Neural cell (in vitro differentiated cells): ENCODE measurements around the gene RAPGEF4. TPM values are rescaled to one million over a fixed set of nuclear protein-coding genes. Genes with fewer than 3 reads are reported as not detected.

Source experiments
- H2AFZ ChIP-seq: fragments of 200-600, 300-800 bp; sonication (generic), shearing (Covaris generic); 2 replicates; pipeline ENCODE4 v1.6.0; 2014; ENCODE audit warnings: low read depth, mild to moderate bottlenecking, antibody characterized with exemption, low read length, moderate library complexity
- H3F3A ChIP-seq: fragments of 200-600 bp; shearing (Covaris generic); 2 replicates; pipeline ENCODE4 v1.6.1; 2016; ENCODE audit warnings: mild to moderate bottlenecking, moderate library complexity, mixed read lengths, antibody characterized with exemption, low read length; ENCODE audit not compliant: insufficient read depth, poor library complexity, severe bottlenecking
- H3K27ac ChIP-seq: fragments of 200-600, 300-800 bp; sonication (generic), shearing (Covaris generic); 2 replicates; pipeline ENCODE4 v1.5.1; 2014; ENCODE audit warnings: mild to moderate bottlenecking, low read length, moderate library complexity
- H3K27me3 ChIP-seq: fragments of 300-800, 200-600 bp; sonication (generic), shearing (Covaris generic); 2 replicates; pipeline ENCODE4 v1.6.0; 2014; ENCODE audit warnings: mild to moderate bottlenecking, low read depth, low read length, moderate library complexity; ENCODE audit not compliant: insufficient read depth
- H3K36me3 ChIP-seq: fragments of 300-800, 200-600 bp; sonication (generic), shearing (Covaris generic); 2 replicates; pipeline ENCODE4 v1.5.1; 2014; ENCODE audit warnings: mild to moderate bottlenecking, antibody characterized with exemption, low read length, moderate library complexity; ENCODE audit not compliant: insufficient read depth
- H3K4me2 ChIP-seq: fragments of 300-800, 200-600 bp; sonication (generic), shearing (Covaris generic); 2 replicates; pipeline ENCODE4 v1.6.0; 2014; ENCODE audit warnings: mild to moderate bottlenecking, low read length
- H3K4me3 ChIP-seq: fragments of 300-800, 200-600 bp; sonication (generic), shearing (Covaris generic); 2 replicates; pipeline ENCODE4 v1.5.1; 2014; ENCODE audit warnings: mild to moderate bottlenecking, low read length, moderate library complexity
- H3K79me2 ChIP-seq: fragments of 200-600 bp; shearing (Covaris generic); replicated peaks from 2 replicates; pipeline ENCODE4 v1.6.0; 2014; ENCODE audit warnings: mild to moderate bottlenecking, low read length, moderate library complexity; ENCODE audit not compliant: insufficient read depth
- H3K9ac ChIP-seq: fragments of 300-800, 200-600 bp; sonication (generic), shearing (Covaris generic); 2 replicates; pipeline ENCODE4 v1.6.1; 2016; ENCODE audit warnings: mild to moderate bottlenecking, low read length, mixed read lengths
- H3K9me2 ChIP-seq: fragments of 200-600 bp; shearing (Covaris generic); 2 replicates; pipeline ENCODE4 v1.6.1; 2016; ENCODE audit warnings: mild to moderate bottlenecking, low read length, mixed read lengths; ENCODE audit not compliant: insufficient read depth
- H3K9me3 ChIP-seq: fragments of 200-600, 300-800 bp; sonication (generic), shearing (Covaris generic); 2 replicates; pipeline ENCODE4 v1.6.1; 2016; ENCODE audit warnings: mild to moderate bottlenecking, mixed run types, low read length, moderate library complexity, mixed read lengths
- H4K20me1 ChIP-seq: fragments of 200-600 bp; shearing (Covaris generic); 2 replicates; pipeline ENCODE4 v1.6.1; 2016; ENCODE audit warnings: mild to moderate bottlenecking, mixed run types; ENCODE audit not compliant: insufficient read depth
- CTCF ChIP-seq: fragments of 450-650 bp; IDR thresholded peaks from 2 replicates; pipeline ENCODE4 v1.5.1; 2014; ENCODE audit warnings: antibody characterized with exemption, mild to moderate bottlenecking, moderate library complexity; ENCODE audit not compliant: poor library complexity, severe bottlenecking
- EP300 ChIP-seq: fragments of 450-650 bp; conservative IDR thresholded peaks from 2 replicates; pipeline ENCODE4 v1.6.1; 2014; ENCODE audit warnings: antibody characterized with exemption, mild to moderate bottlenecking, moderate library complexity; ENCODE audit not compliant: poor library complexity, severe bottlenecking
- EZH2 ChIP-seq: fragments of 200-600, 300-800 bp; shearing (Covaris generic), sonication (generic); IDR thresholded peaks from 2 replicates; pipeline ENCODE4 v1.6.1; 2014; ENCODE audit warnings: antibody characterized with exemption, low read length, borderline replicate concordance, mild to moderate bottlenecking; ENCODE audit not compliant: insufficient read depth, poor library complexity, severe bottlenecking
- MXI1 ChIP-seq: fragments of 450-650 bp; conservative IDR thresholded peaks from 2 replicates; pipeline ENCODE4 v1.6.1; 2014; ENCODE audit warnings: antibody characterized with exemption, mild to moderate bottlenecking; ENCODE audit not compliant: poor library complexity, severe bottlenecking
- POLR2AphosphoS5 ChIP-seq: IDR thresholded peaks from 2 replicates; pipeline ENCODE4 v1.6.1; 2012
- RAD21 ChIP-seq: fragments of 450-650 bp; conservative IDR thresholded peaks from 2 replicates; pipeline ENCODE4 v1.6.1; 2014; ENCODE audit warnings: antibody characterized with exemption, mild to moderate bottlenecking, moderate library complexity
- REST ChIP-seq: IDR thresholded peaks from 2 replicates; pipeline ENCODE4 v1.6.1; 2012; ENCODE audit warnings: borderline replicate concordance
- SMC3 ChIP-seq: fragments of 450-650 bp; conservative IDR thresholded peaks from 2 replicates; pipeline ENCODE4 v1.6.1; 2014; ENCODE audit warnings: antibody characterized with exemption, mild to moderate bottlenecking, moderate library complexity; ENCODE audit not compliant: poor library complexity
- TAF1 ChIP-seq: IDR thresholded peaks from 2 replicates; pipeline ENCODE4 v1.6.1; 2012; ENCODE audit warnings: low read depth
- polyA plus RNA-seq: library from polyadenylated mRNA; depleted of rRNA; stranded (reverse); fragments of >200 nt; gene quantifications from 2 replicates; pipeline ENCODE4 v1.2.3, GENCODE V29; 2014

Gene RAPGEF4
- polyA plus RNA-seq, 1 donor from 2014 or later = 10.4 TPM

- no peak overlapping the region for H3K9ac ChIP-seq
- TF ChIP-seq CTCF = no peak
- no peak for TF ChIP-seq SMC3
- no peak for TF ChIP-seq MXI1
- TF ChIP-seq REST = no peak
- no peak for TF ChIP-seq RAD21
- TF ChIP-seq EZH2 = no peak
- no peak for TF ChIP-seq EP300
- no peak for TF ChIP-seq POLR2AphosphoS5
- no peak for TF ChIP-seq TAF1
- no peaks in the 10 kb centered on the region for H3K9me2 ChIP-seq
- no peaks in the 10 kb centered on the region for H3K27me3 ChIP-seq
- no peak overlapping the region for H3K27ac ChIP-seq
- no peak overlapping the region for H3K4me2 ChIP-seq
- H3K9me3 ChIP-seq = no peaks in the 10 kb centered on the region
- H3K4me3 ChIP-seq = no peak overlapping the region
- H3F3A ChIP-seq = no peaks in the 10 kb centered on the region
- no peaks in the 10 kb centered on the region for H4K20me1 ChIP-seq
- no peaks in the 10 kb centered on the region for H3K36me3 ChIP-seq
- H3K79me2 ChIP-seq = no peaks in the 10 kb centered on the region
- H2AFZ ChIP-seq = no peak overlapping the region
Measured at GRCh38 chr2:173002751-173003541, 267.3 kb downstream of the RAPGEF4 start.

GRCh38 chr2:173008786-173009185 lies 273.1 kb downstream of the RAPGEF4 start:
- no peak overlapping the region for H3K4me2 ChIP-seq
- no peaks in the 10 kb centered on the region for H3K36me3 ChIP-seq
- H3K9me2 ChIP-seq = no peaks in the 10 kb centered on the region
- no peak overlapping the region for H3K9ac ChIP-seq
- H3K4me3 ChIP-seq = no peak overlapping the region
- no peak overlapping the region for H2AFZ ChIP-seq
- no peak overlapping the region for H3K27ac ChIP-seq
- H3K79me2 ChIP-seq = no peaks in the 10 kb centered on the region
- no peaks in the 10 kb centered on the region for H4K20me1 ChIP-seq
- TF ChIP-seq TAF1 (no peak), EP300 (no peak), SMC3 (no peak), REST (no peak), RAD21 (no peak), POLR2AphosphoS5 (no peak), MXI1 (no peak), EZH2 (no peak), CTCF (no peak)
- no peaks in the 10 kb centered on the region for H3F3A ChIP-seq
- no peaks in the 10 kb centered on the region for H3K9me3 ChIP-seq
- H3K27me3 ChIP-seq = no peaks in the 10 kb centered on the region
